ENCODE measurements around the gene SNRNP25. TPM values are rescaled to one million over a fixed set of nuclear protein-coding genes. Genes with fewer than 3 reads are reported as not detected.

Gene SNRNP25
- total and polyA plus RNA-seq, 2 donors (not counting 3 experiments of a cell fraction or from before 2014, with no cell fraction given) = 41.8 to 49.6 TPM

DNA sequence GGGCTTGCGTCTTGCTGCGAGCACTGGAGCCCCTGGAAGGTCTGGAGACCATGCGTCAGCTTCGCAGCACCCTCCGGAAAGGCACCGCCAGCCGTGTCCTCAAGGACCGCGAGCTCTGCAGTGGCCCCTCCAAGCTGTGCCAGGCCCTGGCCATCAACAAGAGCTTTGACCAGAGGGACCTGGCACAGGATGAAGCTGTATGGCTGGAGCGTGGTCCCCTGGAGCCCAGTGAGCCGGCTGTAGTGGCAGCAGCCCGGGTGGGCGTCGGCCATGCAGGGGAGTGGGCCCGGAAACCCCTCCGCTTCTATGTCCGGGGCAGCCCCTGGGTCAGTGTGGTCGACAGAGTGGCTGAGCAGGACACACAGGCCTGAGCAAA, 31.8 kb downstream of the SNRNP25 start:
- Histone ChIP-seq H4K20me1 (replicated peaks; ENCODE audit: control insufficient read depth, extremely low read depth, insufficient read depth, low read length) (no peaks in the 10 kb centered on the region), H3K4me3 (replicated peaks in 1 of 3; ENCODE audit: insufficient read depth in 1 of 3, low read depth in 1 of 3, low read length in 3 of 3) (no peak overlapping the region), H3K4me2 (ENCODE audit: insufficient read depth, low read length) (no peak overlapping the region), H3K27me3 (ENCODE audit: control insufficient read depth in 2 of 2, insufficient read depth in 2 of 2, low read length in 2 of 2) (no peaks in the 10 kb centered on the region), H3K9me1 (replicated peaks; ENCODE audit: control insufficient read depth, extremely low read depth, insufficient read depth, low read length) (no peaks in the 10 kb centered on the region), H3K79me2 (ENCODE audit: control insufficient read depth, insufficient read depth, low read length) (no peaks in the 10 kb centered on the region), H3K9ac (replicated peaks; ENCODE audit: extremely low read depth, insufficient read depth, low read length) (no peak overlapping the region), H3K36me3 (ENCODE audit: control insufficient read depth in 2 of 2, extremely low read depth in 1 of 2, insufficient read depth in 2 of 2, low read length in 2 of 2) (peaks cover 3 to 30% of the 10 kb centered on the region in 2 experiments), H3K9me3 (replicated peaks; ENCODE audit: control insufficient read depth, insufficient read depth, low read length) (no peaks in the 10 kb centered on the region), H3K27ac (ENCODE audit: insufficient read depth, low read depth, low read length) (peak overlapping the region; percentile 41), H2AFZ (ENCODE audit: low read depth, low read length) (no peak overlapping the region), H3K4me1 (ENCODE audit: control insufficient read depth, extremely low read depth, insufficient read depth, low read length) (peaks cover 33% of the 10 kb centered on the region)
- BruUV-seq (replicated peaks) = no TSS peak
- CTCF ChIA-PET = interaction anchor here (1.1 to 17.6 kb wide), 6 partner anchors 8 to 33 kb away, joined by 3 to 790 read pairs (median 10); partner anchors contain the start of genes MPG, POLR3K, RHBDF1 and SNRNP25
- intact Hi-C loops (cut with micrococcal nuclease) = no loop called here
- POLR2A ChIA-PET = interaction anchor here (1.9 kb wide), 1 partner anchor 8 kb away, joined by 5 read pairs; no protein-coding TSS in a partner anchor
- TF ChIP-seq, protein P1, sequence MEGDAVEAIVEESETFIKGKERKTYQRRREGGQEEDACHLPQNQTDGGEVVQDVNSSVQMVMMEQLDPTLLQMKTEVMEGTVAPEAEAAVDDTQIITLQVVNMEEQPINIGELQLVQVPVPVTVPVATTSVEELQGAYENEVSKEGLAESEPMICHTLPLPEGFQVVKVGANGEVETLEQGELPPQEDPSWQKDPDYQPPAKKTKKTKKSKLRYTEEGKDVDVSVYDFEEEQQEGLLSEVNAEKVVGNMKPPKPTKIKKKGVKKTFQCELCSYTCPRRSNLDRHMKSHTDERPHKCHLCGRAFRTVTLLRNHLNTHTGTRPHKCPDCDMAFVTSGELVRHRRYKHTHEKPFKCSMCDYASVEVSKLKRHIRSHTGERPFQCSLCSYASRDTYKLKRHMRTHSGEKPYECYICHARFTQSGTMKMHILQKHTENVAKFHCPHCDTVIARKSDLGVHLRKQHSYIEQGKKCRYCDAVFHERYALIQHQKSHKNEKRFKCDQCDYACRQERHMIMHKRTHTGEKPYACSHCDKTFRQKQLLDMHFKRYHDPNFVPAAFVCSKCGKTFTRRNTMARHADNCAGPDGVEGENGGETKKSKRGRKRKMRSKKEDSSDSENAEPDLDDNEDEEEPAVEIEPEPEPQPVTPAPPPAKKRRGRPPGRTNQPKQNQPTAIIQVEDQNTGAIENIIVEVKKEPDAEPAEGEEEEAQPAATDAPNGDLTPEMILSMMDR (IDR thresholded peaks at IDR 0.05; ENCODE audit: extremely low read depth in 1 of 2, insufficient read depth in 1 of 2, low read depth in 1 of 2, low read length in 2 of 2) = no peak
- TF ChIP-seq FOS (IDR thresholded peaks at IDR 0.05; ENCODE audit: borderline replicate concordance, insufficient read depth, low read length) = no peak
- peak; percentile 61 for FAIRE-seq
- no peak for DNase-seq (ENCODE audit: low read depth, low spot score)
- dilution Hi-C loops (cut with MboI; ENCODE audit: extremely low pct_ligation_motif_present, low sequenced_read_pairs) = no loop called here

DNA sequence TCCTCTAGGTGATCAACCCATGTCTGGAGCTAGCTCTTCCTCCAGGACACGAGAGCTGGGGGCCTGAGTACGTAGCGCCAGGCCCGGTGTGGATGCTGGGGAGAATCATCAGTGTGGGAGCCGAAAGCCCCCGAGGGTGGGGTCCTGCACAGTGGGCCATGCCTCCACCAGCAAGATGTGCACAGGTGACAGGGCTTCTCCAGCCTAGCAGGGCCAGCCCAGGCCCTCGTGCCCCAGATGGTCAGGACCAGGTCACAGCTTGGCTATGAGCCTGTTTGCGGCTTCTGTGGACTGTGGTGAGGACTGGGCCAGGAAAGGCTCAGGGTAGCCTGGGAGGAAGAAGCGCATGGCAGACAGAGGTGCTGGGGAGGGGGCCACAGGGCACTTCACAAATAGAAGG, 32.2 kb downstream of the SNRNP25 start:
- dilution Hi-C loops (cut with MboI; ENCODE audit: extremely low pct_ligation_motif_present, low sequenced_read_pairs) = no loop called here
- ChIA-PET CTCF (interaction anchor here (1.2 to 17.6 kb wide), 4 partner anchors 11 to 32 kb away, joined by 3 to 790 read pairs (median 32); partner anchors contain the start of genes MPG, POLR3K, RHBDF1 and SNRNP25), POLR2A (interaction anchor here (1.9 kb wide), 1 partner anchor 8 kb away, joined by 5 read pairs; no protein-coding TSS in a partner anchor)
- H3K27ac ChIP-seq (ENCODE audit: insufficient read depth, low read depth, low read length) = peak overlapping the region; percentile 41
- H3K9me3 ChIP-seq (replicated peaks; ENCODE audit: control insufficient read depth, insufficient read depth, low read length) = no peaks in the 10 kb centered on the region
- no peak overlapping the region for H2AFZ ChIP-seq (ENCODE audit: low read depth, low read length)
- no peak for DNase-seq (ENCODE audit: low read depth, low spot score)
- no peaks in the 10 kb centered on the region for H3K27me3 ChIP-seq (ENCODE audit: control insufficient read depth in 2 of 2, insufficient read depth in 2 of 2, low read length in 2 of 2)
- no peak overlapping the region for H3K9ac ChIP-seq (replicated peaks; ENCODE audit: extremely low read depth, insufficient read depth, low read length)
- BruUV-seq (replicated peaks) = TSS peak; percentile 73
- H3K4me3 ChIP-seq (replicated peaks in 1 of 3; ENCODE audit: insufficient read depth in 1 of 3, low read depth in 1 of 3, low read length in 3 of 3) = no peak overlapping the region
- intact Hi-C loops (cut with micrococcal nuclease) = no loop called here
- no peak for FAIRE-seq
- peaks cover 33% of the 10 kb centered on the region for H3K4me1 ChIP-seq (ENCODE audit: control insufficient read depth, extremely low read depth, insufficient read depth, low read length)
- TF ChIP-seq POLR2A (IDR thresholded peaks at IDR 0.05; ENCODE audit: low read depth, low read length) = no peak
- no peak for TF ChIP-seq JUN (IDR thresholded peaks at IDR 0.05; ENCODE audit: borderline replicate concordance, insufficient read depth, insufficient read length, low read depth)
- no peaks in the 10 kb centered on the region for H4K20me1 ChIP-seq (replicated peaks; ENCODE audit: control insufficient read depth, extremely low read depth, insufficient read depth, low read length)
- H3K9me1 ChIP-seq (replicated peaks; ENCODE audit: control insufficient read depth, extremely low read depth, insufficient read depth, low read length) = no peaks in the 10 kb centered on the region
- peaks cover 3 to 29% of the 10 kb centered on the region in 2 experiments for H3K36me3 ChIP-seq (ENCODE audit: control insufficient read depth in 2 of 2, extremely low read depth in 1 of 2, insufficient read depth in 2 of 2, low read length in 2 of 2)
- H3K4me2 ChIP-seq (ENCODE audit: insufficient read depth, low read length) = no peak overlapping the region
- no peaks in the 10 kb centered on the region for H3K79me2 ChIP-seq (ENCODE audit: control insufficient read depth, insufficient read depth, low read length)
